Left ventricle myocardium inferior (tissue), 1 donor: ENCODE results near the gene AKAP6. TPM values are rescaled to one million over a fixed set of nuclear protein-coding genes. Genes with fewer than 3 reads are reported as not detected.
A peak's percentile ranks its signal among the peaks of the same experiment; 100 is the strongest.

Experiments
- DNase-seq: peaks from one replicate; pipeline ENCODE4 v3.0.0-alpha.2; 2020
- H3K27ac ChIP-seq: fragments of 200-600 bp; replicated peaks from 2 replicates; pipeline ENCODE4 v1.8.0; 2021
- H3K27me3 ChIP-seq: fragments of 200-600 bp; 2 replicates; pipeline ENCODE4 v1.8.0; 2021; ENCODE audit warnings: low read depth
- H3K36me3 ChIP-seq: fragments of 200-600 bp; 2 replicates; pipeline ENCODE4 v1.8.0; 2021
- H3K4me1 ChIP-seq: fragments of 200-600 bp; 2 replicates; pipeline ENCODE4 v1.8.0; 2021
- H3K4me3 ChIP-seq: fragments of 200-600 bp; 2 replicates; pipeline ENCODE4 v1.8.0; 2021; ENCODE audit warnings: mild to moderate bottlenecking, moderate library complexity
- H3K9me3 ChIP-seq: fragments of 200-600 bp; replicated peaks from 2 replicates; pipeline ENCODE4 v1.8.0; 2021
- CTCF ChIP-seq: fragments of 200-600 bp; IDR thresholded peaks from 2 replicates; pipeline ENCODE4 v1.8.0; 2021; ENCODE audit warnings: antibody characterized with exemption, mild to moderate bottlenecking, borderline replicate concordance
- intact Hi-C: fragments of 100-400 bp; cut with micrococcal nuclease; formaldehyde crosslinking; loops from one replicate; pipeline ENCODE4 v1.11.0; 2022
- total RNA-seq: library from RNA; stranded (reverse); fragmentation: NEBNext Ultra II Directional; extraction: Animal tissue kit (Norgen Biotek cat#: 25700); gene quantifications from one replicate; pipeline ENCODE4 v1.2.1, GENCODE V29; 2021
- donor health status: DM: no; HTN: yes; CAD: no; lungs with severe emphysema.

AKAP6 gene
- total RNA-seq, 1 donor from 2014 or later: 218 TPM

DNA sequence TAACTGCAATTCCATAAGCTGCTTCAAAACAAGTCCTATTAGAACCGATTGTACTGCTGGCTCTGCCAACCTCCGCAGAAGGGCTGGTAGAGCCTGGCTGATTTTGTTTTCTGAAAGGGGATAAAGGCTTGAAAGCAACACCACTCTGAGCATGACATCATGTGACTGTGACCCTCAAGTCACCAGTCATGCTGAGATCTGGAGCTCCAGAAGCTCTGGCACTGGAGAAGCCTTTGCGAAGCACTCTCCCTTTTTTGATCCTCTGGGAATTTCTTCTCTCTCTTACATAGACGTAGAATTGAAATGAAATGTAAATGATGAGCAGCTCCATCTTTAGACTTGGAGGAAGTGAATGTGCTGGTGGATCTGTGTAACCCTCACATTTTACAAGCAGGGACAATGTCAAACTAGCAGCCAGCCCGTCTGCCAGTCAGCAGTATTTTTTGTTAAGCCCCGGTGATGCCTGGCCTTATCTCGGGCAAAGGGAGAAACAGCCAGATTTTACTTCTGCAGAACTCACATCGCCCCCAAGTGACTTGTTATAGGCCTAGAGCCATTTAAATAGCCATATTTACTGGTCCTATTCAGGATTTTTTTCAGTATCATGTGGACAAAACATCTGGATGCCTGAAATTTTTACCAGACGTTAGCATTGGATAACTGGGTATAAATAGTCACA lies 497.4 kb downstream of the AKAP6 start:
- no peaks in the 10 kb centered on the region for H3K36me3 ChIP-seq
- H3K27ac ChIP-seq: peak overlapping the region; percentile 52
- H3K9me3 ChIP-seq: no peaks in the 10 kb centered on the region
- H3K4me1 ChIP-seq: peaks cover 65% of the 10 kb centered on the region
- DNase-seq: no peak
- intact Hi-C loops: loop anchor here (5.0 kb wide), 1 partner anchor 249 kb away; no protein-coding TSS in a partner anchor
- TF ChIP-seq CTCF: peak; percentile 35
- H3K4me3 ChIP-seq: no peak overlapping the region
- H3K27me3 ChIP-seq: no peaks in the 10 kb centered on the region

GRCh38 chr14:32827514-32827913 lies 498.4 kb downstream of the AKAP6 start:
- TF ChIP-seq CTCF: no peak
- intact Hi-C loops: loop anchor here (5.0 kb wide), 1 partner anchor 250 kb away; no protein-coding TSS in a partner anchor
- Histone ChIP-seq H3K9me3 (no peaks in the 10 kb centered on the region), H3K4me3 (no peak overlapping the region), H3K4me1 (peaks cover 55% of the 10 kb centered on the region), H3K27me3 (no peaks in the 10 kb centered on the region), H3K27ac (no peak overlapping the region), H3K36me3 (no peaks in the 10 kb centered on the region)
- DNase-seq: no peak

DNA sequence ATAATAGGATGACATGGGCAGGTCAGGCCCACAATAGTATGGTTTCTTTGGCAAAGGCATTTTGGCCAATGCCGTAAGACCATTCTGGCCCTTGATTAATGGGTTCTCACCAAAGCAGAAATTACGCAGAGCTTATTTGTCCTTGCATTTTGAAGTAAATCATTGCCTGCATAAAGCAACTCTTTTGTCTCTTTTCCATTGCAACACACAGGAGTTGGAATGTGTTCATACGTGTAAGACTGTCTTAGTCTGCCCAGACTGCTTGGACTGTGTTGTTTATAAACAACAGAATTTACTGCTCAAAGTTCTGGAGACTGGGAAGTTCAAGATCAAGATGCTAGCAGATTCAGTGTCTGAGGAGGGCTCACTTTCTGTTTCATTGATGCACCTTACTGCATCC lies 506.8 kb downstream of the AKAP6 start:
- no peak for DNase-seq
- intact Hi-C loops: no loop called here
- no peak overlapping the region for H3K4me3 ChIP-seq
- no peak overlapping the region for H3K27ac ChIP-seq
- H3K9me3 ChIP-seq: no peaks in the 10 kb centered on the region
- H3K36me3 ChIP-seq: no peaks in the 10 kb centered on the region
- no peaks in the 10 kb centered on the region for H3K27me3 ChIP-seq
- TF ChIP-seq CTCF: no peak
- no peaks in the 10 kb centered on the region for H3K4me1 ChIP-seq

DNA sequence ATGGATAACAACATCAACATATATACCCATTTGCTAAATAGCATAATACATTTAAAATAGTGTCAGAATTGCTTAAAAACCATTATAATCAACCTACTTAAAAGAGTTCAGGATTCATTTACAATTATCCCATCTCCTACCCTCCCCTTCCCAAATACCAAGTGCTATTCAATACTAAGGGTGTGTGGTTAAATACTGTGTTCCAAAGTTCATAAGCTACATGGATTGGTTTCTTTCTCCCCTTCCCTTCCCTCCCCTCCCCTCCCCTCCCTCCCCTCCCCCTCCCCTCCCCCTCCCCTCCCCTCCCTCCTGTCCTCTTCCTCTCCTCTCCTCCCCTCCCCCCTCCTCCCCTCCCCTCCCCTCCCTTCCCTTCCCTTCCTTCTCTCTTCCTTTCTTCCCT lies 512.6 kb downstream of the AKAP6 start:
- Histone ChIP-seq H3K27ac (no peak overlapping the region), H3K4me1 (no peaks in the 10 kb centered on the region), H3K4me3 (no peak overlapping the region), H3K27me3 (no peaks in the 10 kb centered on the region), H3K36me3 (no peaks in the 10 kb centered on the region), H3K9me3 (no peaks in the 10 kb centered on the region)
- TF ChIP-seq CTCF: no peak
- no peak for DNase-seq
- intact Hi-C loops: no loop called here

DNA sequence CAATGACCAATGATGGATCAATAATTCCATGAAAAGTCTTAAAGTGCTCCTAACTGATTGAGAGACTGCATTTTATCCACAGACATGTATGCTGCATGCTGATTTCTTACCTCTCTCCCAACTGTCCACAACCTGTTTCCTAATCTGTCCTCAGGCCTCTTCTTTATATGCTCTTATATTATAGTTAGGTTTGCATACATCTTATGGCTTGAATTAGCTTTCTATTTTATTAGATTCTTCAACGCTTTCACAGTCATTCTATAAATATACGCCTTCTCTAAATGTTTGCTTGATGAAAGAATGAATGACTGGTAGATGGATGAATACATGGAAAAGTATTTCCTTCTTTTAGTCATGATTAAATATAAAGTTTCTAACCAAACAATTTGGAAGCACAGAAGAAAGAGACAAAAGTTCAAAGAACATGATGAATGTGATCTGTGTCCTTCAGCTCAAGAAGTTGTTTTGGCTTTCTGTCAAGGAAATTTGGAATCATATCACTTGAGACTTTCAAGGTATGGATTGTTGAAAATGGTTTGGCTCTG lies 517.8 kb downstream of the AKAP6 start:
- Histone ChIP-seq H3K27ac (no peak overlapping the region), H3K9me3 (no peaks in the 10 kb centered on the region), H3K36me3 (no peaks in the 10 kb centered on the region), H3K4me3 (no peak overlapping the region), H3K4me1 (no peaks in the 10 kb centered on the region), H3K27me3 (no peaks in the 10 kb centered on the region)
- intact Hi-C loops: no loop called here
- no peak for DNase-seq
- TF ChIP-seq CTCF: no peak
